ENCODE measurements around the gene BNC2.

DNA sequence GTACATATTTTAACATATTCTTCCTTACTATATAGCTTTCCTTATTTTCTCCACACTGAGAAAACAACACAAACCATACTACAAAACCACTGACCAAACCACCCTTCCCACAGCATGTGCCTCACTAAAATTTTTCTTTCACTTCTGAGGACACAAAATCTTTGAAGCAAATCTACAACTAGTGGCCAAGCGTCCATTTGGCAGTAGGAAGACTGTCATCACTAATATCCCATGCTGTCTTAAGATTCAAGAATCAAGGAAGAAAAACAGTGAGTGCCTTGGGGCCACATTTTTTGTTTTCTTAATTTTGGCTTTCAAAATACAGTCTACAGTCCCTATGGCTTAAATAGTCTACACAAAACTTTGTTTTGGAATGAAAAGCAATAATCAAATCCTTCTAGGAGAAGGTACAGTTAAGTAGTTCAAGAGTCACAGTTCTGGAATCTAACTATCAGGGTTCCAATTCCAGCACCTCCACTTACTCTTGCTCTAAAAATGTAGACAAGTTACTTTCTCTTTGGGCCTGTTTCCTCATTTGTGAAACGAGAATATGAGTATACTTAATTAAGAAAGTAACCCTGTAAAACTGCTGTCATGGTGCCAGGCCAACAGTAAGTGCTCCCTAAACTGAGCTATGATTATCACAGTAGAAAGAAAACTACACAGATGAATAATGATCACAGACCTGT, 227.9 kb downstream of the BNC2 start:
- TF ChIP-seq GATA3 (IDR thresholded peaks at IDR 0.05; ENCODE audit: low read depth, low read length) (no peak), GATA2 (IDR thresholded peaks at IDR 0.05; ENCODE audit: low read depth, low read length) (no peak)
